GM12878 (cell line): ENCODE data around the gene TMEM61. TPM values are rescaled to one million over a fixed set of nuclear protein-coding genes. Genes with fewer than 3 reads are reported as not detected.

Experiments
- ATAC-seq: fragments of 200-7000 bp; cut with Tn5 transposase; 3 replicates; pipeline ENCODE4 v1.9.1; 2020; ENCODE audit warnings: mild to moderate bottlenecking, moderate library complexity
- BruUV-seq: library from RNA; stranded (reverse); fragments of 400-500 nt; replicated peaks from 2 replicates; lab custom pipeline; 2021; lab: Mats Ljungman, UMichigan
- CTCF ChIA-PET: fragments of 300-600 bp; sonication (Branson Sonifier 250); formaldehyde crosslinking; extraction: SDS; loops from one replicate; lab custom pipeline; 2021; ENCODE audit warnings: inconsistent platforms; lab: Yijun Ruan, JAX
- POLR2A ChIA-PET: fragments of 350-600 bp; formaldehyde crosslinking; extraction: SDS; loops from one replicate; lab custom pipeline; 2021; ENCODE audit warnings: inconsistent platforms; lab: Charles Lee
- RAD21 ChIA-PET: fragments of 300-600 bp; sonication (Branson Sonifier 250); formaldehyde crosslinking; loops from one replicate; lab custom pipeline; 2023; ENCODE audit warnings: antibody characterized with exemption; ENCODE audit not compliant: unreplicated experiment; lab: Charles Lee
- SMC1A ChIA-PET: fragments of 300-600 bp; sonication (Branson Sonifier 250); formaldehyde crosslinking; loops from one replicate; lab custom pipeline; 2023; ENCODE audit not compliant: unreplicated experiment, uncharacterized antibody; lab: Charles Lee
- DNase-seq: peaks from one replicate; pipeline ENCODE4 v3.0.0-alpha.2; 2011; ENCODE audit warnings: low read depth, low spot score
- FAIRE-seq: peaks from 3 replicates; lab custom pipeline; 2011; peaks lifted over from hg19 to GRCh38; lab: Jason Lieb, UNC
- H2AFZ ChIP-seq: 2 replicates; pipeline ENCODE4 v1.6.0; 2011; ENCODE audit warnings: low read depth, low read length, control low read depth; ENCODE audit not compliant: control insufficient read depth
- H3K27ac ChIP-seq: 2 replicates; pipeline ENCODE4 v1.5.1; 2011; ENCODE audit warnings: control low read depth; ENCODE audit not compliant: control insufficient read depth, insufficient read depth
- H3K27me3 ChIP-seq, 2 experiments: replicated peaks in 1 of 2; 2 replicates each; pipeline versions ENCODE4 v1.6.0 to v1.6.1; 2011; ENCODE audit warnings: low read length in 1 of 2; ENCODE audit not compliant: control insufficient read depth in 2 of 2, insufficient read depth in 2 of 2
- H3K36me3 ChIP-seq, 2 experiments: 2 replicates each; pipeline ENCODE4 v1.5.1; 2011; ENCODE audit warnings: low read length in 1 of 2; ENCODE audit not compliant: control insufficient read depth in 2 of 2, insufficient read depth in 2 of 2
- H3K4me1 ChIP-seq: 2 replicates; pipeline ENCODE4 v1.6.1; 2011; ENCODE audit warnings: mild to moderate bottlenecking, low read length, moderate library complexity, mixed read lengths; ENCODE audit not compliant: control insufficient read depth, insufficient read depth
- H3K4me2 ChIP-seq: 2 replicates; pipeline ENCODE4 v1.6.0; 2011; ENCODE audit warnings: control low read depth; ENCODE audit not compliant: control insufficient read depth, insufficient read depth
- H3K4me3 ChIP-seq: fragments of 200-600 bp; sonication (generic); 2 replicates; pipeline ENCODE4 v1.5.1; 2016
- H3K79me2 ChIP-seq: 2 replicates; pipeline ENCODE4 v1.6.0; 2011; ENCODE audit warnings: low read length; ENCODE audit not compliant: control insufficient read depth, insufficient read depth
- H3K9ac ChIP-seq: 2 replicates; pipeline ENCODE4 v1.8.0; 2011; ENCODE audit warnings: low read length, control low read depth, mixed read lengths; ENCODE audit not compliant: control insufficient read depth, insufficient read depth
- H3K9me3 ChIP-seq: replicated peaks from 3 replicates; pipeline ENCODE4 v1.5.1; 2011; ENCODE audit warnings: mild to moderate bottlenecking, low read length; ENCODE audit not compliant: control insufficient read depth, insufficient read depth
- H4K20me1 ChIP-seq: 2 replicates; pipeline ENCODE4 v1.6.0; 2011; ENCODE audit not compliant: control insufficient read depth, insufficient read depth
- ASH2L ChIP-seq: fragments of 300-600, 200-600 bp; sonication (generic); IDR thresholded peaks from 2 replicates; pipeline ENCODE4 v1.6.1; 2017; ENCODE audit warnings: low read depth, mild to moderate bottlenecking, borderline replicate concordance
- BMI1 ChIP-seq: fragments of 450-650 bp; IDR thresholded peaks from 2 replicates; pipeline ENCODE4 v1.6.1; 2016; ENCODE audit warnings: mild to moderate bottlenecking, moderate library complexity, borderline replicate concordance
- EED ChIP-seq: sonication (generic); IDR thresholded peaks from 2 replicates; pipeline ENCODE4 v1.6.1; 2016; ENCODE audit warnings: antibody characterized with exemption, low read depth
- KAT2A ChIP-seq: conservative IDR thresholded peaks from 2 replicates; pipeline ENCODE4 v1.6.1; 2011; ENCODE audit warnings: low read depth, low read length; ENCODE audit not compliant: control insufficient read depth
- MTA2 ChIP-seq: fragments of 450-650 bp; IDR thresholded peaks from 2 replicates; pipeline ENCODE4 v1.6.1; 2016; ENCODE audit warnings: low read depth, mild to moderate bottlenecking, moderate library complexity
- NKRF ChIP-seq: fragments of 450-650 bp; conservative IDR thresholded peaks from 2 replicates; pipeline ENCODE4 v1.6.1; 2017; ENCODE audit warnings: mild to moderate bottlenecking, moderate library complexity
- NR2F1 ChIP-seq: fragments of 450-650 bp; conservative IDR thresholded peaks from 2 replicates; pipeline ENCODE4 v1.6.1; 2017; ENCODE audit warnings: mild to moderate bottlenecking
- PBX3 ChIP-seq: IDR thresholded peaks from 2 replicates; pipeline ENCODE4 v1.6.1; 2011; ENCODE audit warnings: mild to moderate bottlenecking, low read depth, low read length, moderate library complexity; ENCODE audit not compliant: insufficient replicate concordance
- TCF12 ChIP-seq: IDR thresholded peaks from 2 replicates; pipeline ENCODE4 v1.6.1; 2011; ENCODE audit warnings: low read depth, mild to moderate bottlenecking, low read length
- TCF3 ChIP-seq: IDR thresholded peaks from 2 replicates; pipeline ENCODE4 v1.6.1; 2012; ENCODE audit warnings: low read depth, mild to moderate bottlenecking, low read length, borderline replicate concordance; ENCODE audit not compliant: insufficient read depth
- ZNF622 ChIP-seq: fragments of 450-650 bp; IDR thresholded peaks from 2 replicates; pipeline ENCODE4 v1.6.1; 2017; ENCODE audit warnings: mild to moderate bottlenecking, inconsistent platforms
- WGBS: methylation state at CpG from one replicate; pipeline ENCODE4 v1.1.6; 2016; ENCODE audit warnings: low lambda C conversion rate; ENCODE audit not compliant: insufficient replicate concordance, insufficient coverage; ENCODE audit errors: missing lambda C conversion rate; 5-methylcytosine and 5-hydroxymethylcytosine counted together
- in situ Hi-C: fragments of 300-500 bp; cut with MboI; formaldehyde crosslinking; loops from 9 replicates; pipeline ENCODE4 v1.14.3; 2018; ENCODE audit warnings: mixed read lengths
- intact Hi-C: fragments of 100-400 bp; cut with micrococcal nuclease; formaldehyde crosslinking; loops from one replicate; pipeline ENCODE4 v1.14.2; 2022; ENCODE audit not compliant: unreplicated experiment
- polyA plus RNA-seq, 11 experiments: library from polyadenylated mRNA; depleted of rRNA in 4 of 11; unstranded in 6 of 11; stranded (reverse) in 5 of 11; fragments of >200 nt; fragmentation: Nextera tagmentation in 4 of 11; fragmentation: Illumina TruSeq in 1 of 11; extraction: Ambion mirVana in 4 of 11; extraction: Trizol in 1 of 11; gene quantifications; 1 replicate in 1 of 11; 2 replicates in 10 of 11; pipeline versions ENCODE4 v1.2.1 to v1.2.3, GENCODE V29; 2011 to 2016; ENCODE audit warnings: inconsistent platforms in 2 of 11, missing spikeins in 2 of 11, low read depth in 1 of 11
- total RNA-seq, 4 experiments: library from RNA; depleted of rRNA in 3 of 4; stranded (reverse); fragments of >200 nt in 3 of 4; fragmentation: Illumina TruSeq in 1 of 4; extraction: Trizol in 1 of 4; gene quantifications; 2 replicates each; pipeline versions ENCODE4 v1.2.1 to v1.2.3, GENCODE V29; 2013 to 2021

Gene TMEM61
- total and polyA plus RNA-seq, 10 of the 15 experiments (the other 5 are each of a cell fraction or from before 2014, with no cell fraction given): not detected

GRCh38 chr1:54995835-54996234 is 15.4 kb downstream of the TMEM61 start:
- Histone ChIP-seq H3K4me2 (0 out of 2 replicates have a peak overlapping the region, but pooled peaks have one; percentile 3), H3K27ac (no peak overlapping the region), H3K9ac (no peak overlapping the region), H4K20me1 (no peaks in the 10 kb centered on the region; the same call in 1 of the 2 replicates), H3K9me3 (no peaks in the 10 kb centered on the region), H3K36me3 (no peaks in the 10 kb centered on the region), H3K4me1 (peaks cover 3% of the 10 kb centered on the region; the same call in 1 of the 2 replicates), H3K4me3 (no peak overlapping the region), H2AFZ (no peak overlapping the region), H3K79me2 (no peaks in the 10 kb centered on the region), H3K27me3 (peaks cover 2 to 5% of the 10 kb centered on the region in 2 experiments)
- 16% methylated on average over 9 of the region's 9 CpGs for whole genome bisulfite sequencing
- TF ChIP-seq PBX3: no peak
- TF ChIP-seq ZNF622: no peak
- no peak for TF ChIP-seq BMI1
- no peak for TF ChIP-seq TCF3
- no peak for TF ChIP-seq KAT2A
- no peak for TF ChIP-seq MTA2
- TF ChIP-seq TCF12: no peak
- no peak for TF ChIP-seq NKRF
- TF ChIP-seq NR2F1: no peak
- no peak for TF ChIP-seq ASH2L
- no peak for TF ChIP-seq EED
- ChIA-PET CTCF (interaction anchor here (0.7 to 19.5 kb wide), 15 partner anchors 8 to 123 kb away, joined by 3 to 436 read pairs (median 5); no protein-coding TSS in a partner anchor), RAD21 (interaction anchor here (1.4 to 5.0 kb wide), 2 partner anchors 38 to 48 kb away, joined by 5 to 156 read pairs; no protein-coding TSS in a partner anchor), POLR2A (no interaction called here), SMC1A (interaction anchor here (0.8 to 6.7 kb wide), 7 partner anchors 11 to 56 kb away, joined by 3 to 147 read pairs (median 6); no protein-coding TSS in a partner anchor)
- DNase-seq (no peak), ATAC-seq (no peak), FAIRE-seq (no peak)
- intact Hi-C loops: loop anchor here (1.0 kb wide), 2 partner anchors 46 to 51 kb away; no protein-coding TSS in a partner anchor
- in situ Hi-C loops: loop anchor here (5.0 kb wide), 1 partner anchor 44 kb away; no protein-coding TSS in a partner anchor
- BruUV-seq: no TSS peak
